Stimulated activated CD4-positive, alpha-beta T cell treated with anti-CD3 and anti-CD28 coated beads, Interleukin-1b, Interleukin-23, amount 100 ng/mL, for 48 hours (primary cell): ENCODE measurements around the gene HGF.

ENCODE experiments used
- DNase-seq: peaks from one replicate; pipeline ENCODE4 v3.0.0-alpha.2; 2020

HGF gene

GRCh38 chr7:81676813-81677212 lies 93.0 kb downstream of the HGF start:
- no peak for DNase-seq

DNA sequence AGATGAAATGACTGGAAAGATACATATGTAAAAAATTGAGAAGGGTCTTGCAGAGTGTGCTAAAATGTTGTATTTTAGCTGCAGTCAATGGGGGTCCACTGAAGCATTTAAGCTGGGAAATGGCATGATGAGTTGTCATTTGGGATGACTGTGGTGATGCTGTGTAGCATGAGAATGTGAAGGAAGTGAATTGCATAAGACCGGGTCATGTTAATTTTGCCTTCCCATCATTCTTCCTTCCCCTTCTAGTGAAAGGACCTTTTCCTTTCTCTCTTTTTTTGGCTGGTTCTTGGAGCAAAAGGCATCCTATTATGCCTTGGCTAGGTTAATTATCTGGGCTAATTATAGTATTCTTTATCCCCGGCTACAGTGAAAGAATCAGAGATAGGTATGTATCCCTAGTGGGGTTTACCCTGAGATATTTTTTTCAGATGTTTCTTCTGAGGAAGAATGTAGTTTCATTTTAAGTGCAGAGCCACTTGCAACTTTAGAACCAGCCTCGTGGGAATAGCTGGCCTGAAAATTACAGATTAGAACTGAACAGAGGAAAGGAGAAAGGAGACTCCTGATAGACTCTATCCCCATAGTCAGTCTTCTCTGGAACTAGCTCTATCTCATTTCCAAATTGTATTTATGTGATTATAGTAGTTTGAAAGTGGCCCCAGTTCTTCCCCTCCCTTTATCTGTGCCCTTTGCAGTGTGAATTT lies 93.6 kb downstream of the HGF start:
- DNase-seq: no peak

- DNase-seq: no peak
These were observed 95.4 kb downstream of the HGF start for GRCh38 chr7:81674431-81674830.

- no peak for DNase-seq
These were observed 97.0 kb downstream of the HGF start for GRCh38 chr7:81672872-81673271.

DNA sequence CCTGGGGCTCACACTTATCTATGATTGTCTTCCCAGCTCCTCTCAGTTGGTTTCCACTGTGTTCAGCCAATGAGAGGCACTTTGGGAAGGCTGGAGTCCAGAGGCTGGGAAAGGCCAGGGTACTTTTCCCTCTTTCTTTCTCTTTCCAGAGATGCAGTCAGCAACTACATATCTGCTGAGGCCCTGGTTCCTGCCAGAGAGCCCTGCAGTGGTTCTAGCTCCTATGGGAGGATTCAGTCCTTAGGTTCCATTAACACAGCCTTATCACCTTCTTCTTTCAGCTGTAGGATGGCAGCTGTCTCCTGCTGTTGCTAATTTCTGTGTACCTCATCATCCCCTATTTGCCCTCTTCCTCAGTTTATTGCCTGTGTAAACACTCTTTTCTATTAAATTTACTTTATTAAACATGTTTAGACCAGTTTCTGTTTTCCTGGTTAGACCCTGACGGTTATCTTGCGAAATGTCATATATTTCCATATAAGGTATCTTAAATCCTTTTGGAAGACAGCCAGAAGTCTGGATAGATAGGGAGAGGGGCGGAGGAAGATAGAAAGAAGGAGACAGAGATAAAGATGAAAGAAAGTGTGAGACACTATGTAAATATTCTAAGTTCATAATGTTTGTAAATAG lies 100.3 kb downstream of the HGF start:
- DNase-seq: no peak

DNA sequence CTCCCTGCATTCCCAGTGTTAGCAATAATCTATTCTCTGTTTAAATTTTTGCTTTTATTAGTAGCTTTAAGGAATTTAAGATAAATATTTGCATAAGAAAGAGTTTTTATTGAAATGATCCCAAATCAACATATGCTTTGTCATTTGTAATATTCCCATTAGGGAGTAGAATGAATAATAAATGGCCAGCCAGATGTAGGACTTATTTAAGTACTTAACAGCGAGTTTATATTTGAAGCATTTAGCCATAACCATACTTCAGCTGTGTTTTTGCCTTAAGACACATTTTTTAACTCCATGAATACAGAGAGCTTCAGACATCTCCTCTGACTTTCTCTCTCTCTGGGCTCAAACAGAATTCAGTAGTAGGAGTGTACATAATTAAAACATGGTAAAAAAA lies 103.6 kb downstream of the HGF start:
- no peak for DNase-seq

- no peak for DNase-seq
These were observed 104.6 kb downstream of the HGF start for GRCh38 chr7:81665236-81665635.

DNA sequence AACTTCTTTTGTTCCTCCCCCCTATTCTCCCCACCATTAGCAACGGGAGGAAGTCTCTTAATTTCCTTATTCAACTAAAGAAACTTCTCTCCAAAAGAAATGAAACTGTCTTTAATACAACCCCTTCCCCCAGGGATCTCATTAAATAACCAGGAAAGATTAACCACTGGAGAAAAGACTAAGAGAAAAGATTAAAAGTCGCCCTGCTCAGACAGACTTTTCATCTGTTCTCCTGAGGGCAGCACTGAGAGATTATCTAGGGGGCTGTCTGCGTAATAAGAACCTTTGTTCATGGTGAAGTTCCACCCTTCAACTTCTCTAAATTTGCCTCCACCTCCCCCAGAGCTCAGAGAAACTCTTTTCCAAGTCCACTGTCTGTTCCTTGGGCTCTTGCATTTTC lies 105.5 kb downstream of the HGF start:
- DNase-seq: no peak

GRCh38 chr7:81662531-81662930 lies 107.3 kb downstream of the HGF start:
- DNase-seq: no peak

- no peak for DNase-seq
These were observed 110.0 kb downstream of the HGF start for GRCh38 chr7:81659697-81660395.

GRCh38 chr7:81657551-81657950 lies 112.3 kb downstream of the HGF start:
- no peak for DNase-seq

GRCh38 chr7:81655271-81655670 lies 114.6 kb downstream of the HGF start:
- DNase-seq: no peak

GRCh38 chr7:81652225-81652624 lies 117.6 kb downstream of the HGF start:
- no peak for DNase-seq
